Neural cell (in vitro differentiated cells): ENCODE data around the gene SCAI. TPM values are rescaled to one million over a fixed set of nuclear protein-coding genes. Genes with fewer than 3 reads are reported as not detected.

ENCODE experiments used
- H2AFZ ChIP-seq: fragments of 200-600, 300-800 bp; sonication (generic), shearing (Covaris generic); 2 replicates; pipeline ENCODE4 v1.6.0; 2014; ENCODE audit warnings: low read depth, mild to moderate bottlenecking, antibody characterized with exemption, low read length, moderate library complexity
- H3F3A ChIP-seq: fragments of 200-600 bp; shearing (Covaris generic); 2 replicates; pipeline ENCODE4 v1.6.1; 2016; ENCODE audit warnings: mild to moderate bottlenecking, moderate library complexity, mixed read lengths, antibody characterized with exemption, low read length; ENCODE audit not compliant: insufficient read depth, poor library complexity, severe bottlenecking
- H3K27ac ChIP-seq: fragments of 200-600, 300-800 bp; sonication (generic), shearing (Covaris generic); 2 replicates; pipeline ENCODE4 v1.5.1; 2014; ENCODE audit warnings: mild to moderate bottlenecking, low read length, moderate library complexity
- H3K27me3 ChIP-seq: fragments of 300-800, 200-600 bp; sonication (generic), shearing (Covaris generic); 2 replicates; pipeline ENCODE4 v1.6.0; 2014; ENCODE audit warnings: mild to moderate bottlenecking, low read depth, low read length, moderate library complexity; ENCODE audit not compliant: insufficient read depth
- H3K36me3 ChIP-seq: fragments of 300-800, 200-600 bp; sonication (generic), shearing (Covaris generic); 2 replicates; pipeline ENCODE4 v1.5.1; 2014; ENCODE audit warnings: mild to moderate bottlenecking, antibody characterized with exemption, low read length, moderate library complexity; ENCODE audit not compliant: insufficient read depth
- H3K4me2 ChIP-seq: fragments of 300-800, 200-600 bp; sonication (generic), shearing (Covaris generic); 2 replicates; pipeline ENCODE4 v1.6.0; 2014; ENCODE audit warnings: mild to moderate bottlenecking, low read length
- H3K4me3 ChIP-seq: fragments of 300-800, 200-600 bp; sonication (generic), shearing (Covaris generic); 2 replicates; pipeline ENCODE4 v1.5.1; 2014; ENCODE audit warnings: mild to moderate bottlenecking, low read length, moderate library complexity
- H3K79me2 ChIP-seq: fragments of 200-600 bp; shearing (Covaris generic); replicated peaks from 2 replicates; pipeline ENCODE4 v1.6.0; 2014; ENCODE audit warnings: mild to moderate bottlenecking, low read length, moderate library complexity; ENCODE audit not compliant: insufficient read depth
- H3K9ac ChIP-seq: fragments of 300-800, 200-600 bp; sonication (generic), shearing (Covaris generic); 2 replicates; pipeline ENCODE4 v1.6.1; 2016; ENCODE audit warnings: mild to moderate bottlenecking, low read length, mixed read lengths
- H3K9me2 ChIP-seq: fragments of 200-600 bp; shearing (Covaris generic); 2 replicates; pipeline ENCODE4 v1.6.1; 2016; ENCODE audit warnings: mild to moderate bottlenecking, low read length, mixed read lengths; ENCODE audit not compliant: insufficient read depth
- H3K9me3 ChIP-seq: fragments of 200-600, 300-800 bp; sonication (generic), shearing (Covaris generic); 2 replicates; pipeline ENCODE4 v1.6.1; 2016; ENCODE audit warnings: mild to moderate bottlenecking, mixed run types, low read length, moderate library complexity, mixed read lengths
- H4K20me1 ChIP-seq: fragments of 200-600 bp; shearing (Covaris generic); 2 replicates; pipeline ENCODE4 v1.6.1; 2016; ENCODE audit warnings: mild to moderate bottlenecking, mixed run types; ENCODE audit not compliant: insufficient read depth
- EP300 ChIP-seq: fragments of 450-650 bp; conservative IDR thresholded peaks from 2 replicates; pipeline ENCODE4 v1.6.1; 2014; ENCODE audit warnings: antibody characterized with exemption, mild to moderate bottlenecking, moderate library complexity; ENCODE audit not compliant: poor library complexity, severe bottlenecking
- EZH2 ChIP-seq: fragments of 200-600, 300-800 bp; shearing (Covaris generic), sonication (generic); IDR thresholded peaks from 2 replicates; pipeline ENCODE4 v1.6.1; 2014; ENCODE audit warnings: antibody characterized with exemption, low read length, borderline replicate concordance, mild to moderate bottlenecking; ENCODE audit not compliant: insufficient read depth, poor library complexity, severe bottlenecking
- MXI1 ChIP-seq: fragments of 450-650 bp; conservative IDR thresholded peaks from 2 replicates; pipeline ENCODE4 v1.6.1; 2014; ENCODE audit warnings: antibody characterized with exemption, mild to moderate bottlenecking; ENCODE audit not compliant: poor library complexity, severe bottlenecking
- POLR2AphosphoS5 ChIP-seq: IDR thresholded peaks from 2 replicates; pipeline ENCODE4 v1.6.1; 2012
- RAD21 ChIP-seq: fragments of 450-650 bp; conservative IDR thresholded peaks from 2 replicates; pipeline ENCODE4 v1.6.1; 2014; ENCODE audit warnings: antibody characterized with exemption, mild to moderate bottlenecking, moderate library complexity
- SMC3 ChIP-seq: fragments of 450-650 bp; conservative IDR thresholded peaks from 2 replicates; pipeline ENCODE4 v1.6.1; 2014; ENCODE audit warnings: antibody characterized with exemption, mild to moderate bottlenecking, moderate library complexity; ENCODE audit not compliant: poor library complexity
- TAF1 ChIP-seq: IDR thresholded peaks from 2 replicates; pipeline ENCODE4 v1.6.1; 2012; ENCODE audit warnings: low read depth
- polyA plus RNA-seq: library from polyadenylated mRNA; depleted of rRNA; stranded (reverse); fragments of >200 nt; gene quantifications from 2 replicates; pipeline ENCODE4 v1.2.3, GENCODE V29; 2014
- TF ChIP-seq, protein P1 (sequence below): fragments of 450-650 bp; IDR thresholded peaks from 2 replicates; pipeline ENCODE4 v1.5.1; 2014; ENCODE audit warnings: antibody characterized with exemption, mild to moderate bottlenecking, moderate library complexity; ENCODE audit not compliant: poor library complexity, severe bottlenecking
- TF ChIP-seq, protein P2 (sequence below): IDR thresholded peaks from 2 replicates; pipeline ENCODE4 v1.6.1; 2012; ENCODE audit warnings: borderline replicate concordance

SCAI gene
- polyA plus RNA-seq, 1 donor from 2014 or later = 43.2 TPM

DNA sequence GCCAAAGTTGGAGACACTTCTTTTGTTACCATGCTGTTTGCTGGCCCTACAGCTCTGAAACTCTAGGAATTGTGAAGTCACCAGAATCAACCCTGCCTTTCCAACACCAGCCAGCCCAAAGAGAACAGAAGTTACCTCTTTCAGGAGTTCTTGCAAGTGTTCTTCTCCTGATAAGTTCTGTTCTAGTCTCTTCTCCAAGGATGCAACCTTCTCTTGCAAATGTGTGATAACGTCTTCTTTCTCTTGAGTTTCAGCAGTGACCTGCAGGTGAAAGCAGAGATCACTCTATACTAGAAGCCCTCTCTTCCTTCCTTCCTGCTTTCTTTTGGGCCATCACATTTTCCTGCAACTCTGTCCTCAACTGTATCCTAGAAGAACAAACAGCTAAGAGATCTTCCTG, 231.6 kb downstream of the SCAI start:
- TF ChIP-seq POLR2AphosphoS5 (no peak), MXI1 (no peak), EP300 (no peak), EZH2 (no peak), SMC3 (no peak), RAD21 (no peak), TAF1 (no peak)
- TF ChIP-seq, protein P1, sequence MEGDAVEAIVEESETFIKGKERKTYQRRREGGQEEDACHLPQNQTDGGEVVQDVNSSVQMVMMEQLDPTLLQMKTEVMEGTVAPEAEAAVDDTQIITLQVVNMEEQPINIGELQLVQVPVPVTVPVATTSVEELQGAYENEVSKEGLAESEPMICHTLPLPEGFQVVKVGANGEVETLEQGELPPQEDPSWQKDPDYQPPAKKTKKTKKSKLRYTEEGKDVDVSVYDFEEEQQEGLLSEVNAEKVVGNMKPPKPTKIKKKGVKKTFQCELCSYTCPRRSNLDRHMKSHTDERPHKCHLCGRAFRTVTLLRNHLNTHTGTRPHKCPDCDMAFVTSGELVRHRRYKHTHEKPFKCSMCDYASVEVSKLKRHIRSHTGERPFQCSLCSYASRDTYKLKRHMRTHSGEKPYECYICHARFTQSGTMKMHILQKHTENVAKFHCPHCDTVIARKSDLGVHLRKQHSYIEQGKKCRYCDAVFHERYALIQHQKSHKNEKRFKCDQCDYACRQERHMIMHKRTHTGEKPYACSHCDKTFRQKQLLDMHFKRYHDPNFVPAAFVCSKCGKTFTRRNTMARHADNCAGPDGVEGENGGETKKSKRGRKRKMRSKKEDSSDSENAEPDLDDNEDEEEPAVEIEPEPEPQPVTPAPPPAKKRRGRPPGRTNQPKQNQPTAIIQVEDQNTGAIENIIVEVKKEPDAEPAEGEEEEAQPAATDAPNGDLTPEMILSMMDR = no peak

DNA sequence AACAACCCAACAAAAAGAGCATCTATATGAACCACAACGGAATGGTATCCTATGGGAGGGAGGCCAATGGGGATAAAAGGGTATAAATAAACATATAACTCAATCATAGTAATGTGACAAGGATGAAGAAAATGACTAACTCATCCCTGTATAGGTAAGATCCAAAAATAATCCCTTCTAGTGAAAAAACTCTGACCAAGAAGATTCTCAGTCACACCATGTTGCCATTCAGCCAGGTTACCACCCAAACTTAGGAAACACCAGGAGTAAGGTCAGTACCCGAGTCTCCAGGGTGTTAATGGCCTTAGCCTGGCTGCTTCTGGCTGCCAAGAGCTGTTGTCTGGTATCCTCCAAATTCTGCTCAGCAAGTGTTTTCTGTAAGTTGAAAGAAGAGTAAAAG, 235.2 kb downstream of the SCAI start:
- H3K9me2 ChIP-seq = no peaks in the 10 kb centered on the region
- H3K4me3 ChIP-seq = no peak overlapping the region
- no peaks in the 10 kb centered on the region for H3K9me3 ChIP-seq
- no peaks in the 10 kb centered on the region for H4K20me1 ChIP-seq
- H3K27me3 ChIP-seq = no peaks in the 10 kb centered on the region
- no peak overlapping the region for H3K4me2 ChIP-seq
- no peak overlapping the region for H2AFZ ChIP-seq
- no peaks in the 10 kb centered on the region for H3F3A ChIP-seq
- no peak for TF ChIP-seq POLR2AphosphoS5
- no peak for TF ChIP-seq MXI1
- TF ChIP-seq EZH2 = no peak
- no peak for TF ChIP-seq SMC3
- TF ChIP-seq, protein P1 = no peak
- no peak for TF ChIP-seq RAD21
- no peak for TF ChIP-seq TAF1
- no peaks in the 10 kb centered on the region for H3K79me2 ChIP-seq
- no peak overlapping the region for H3K27ac ChIP-seq
- no peak overlapping the region for H3K9ac ChIP-seq
- no peaks in the 10 kb centered on the region for H3K36me3 ChIP-seq

More for the DNA sequence above, 231.6 kb downstream of the SCAI start:
- no peaks in the 10 kb centered on the region for H3K9me2 ChIP-seq
- H3F3A ChIP-seq = no peaks in the 10 kb centered on the region
- H3K4me3 ChIP-seq = no peak overlapping the region
- H3K4me2 ChIP-seq = no peak overlapping the region
- no peaks in the 10 kb centered on the region for H3K79me2 ChIP-seq
- H2AFZ ChIP-seq = no peak overlapping the region
- H3K9ac ChIP-seq = no peak overlapping the region
- H3K27ac ChIP-seq = no peak overlapping the region
- no peaks in the 10 kb centered on the region for H3K36me3 ChIP-seq
- H3K9me3 ChIP-seq = no peaks in the 10 kb centered on the region
- no peaks in the 10 kb centered on the region for H3K27me3 ChIP-seq
- H4K20me1 ChIP-seq = no peaks in the 10 kb centered on the region

DNA sequence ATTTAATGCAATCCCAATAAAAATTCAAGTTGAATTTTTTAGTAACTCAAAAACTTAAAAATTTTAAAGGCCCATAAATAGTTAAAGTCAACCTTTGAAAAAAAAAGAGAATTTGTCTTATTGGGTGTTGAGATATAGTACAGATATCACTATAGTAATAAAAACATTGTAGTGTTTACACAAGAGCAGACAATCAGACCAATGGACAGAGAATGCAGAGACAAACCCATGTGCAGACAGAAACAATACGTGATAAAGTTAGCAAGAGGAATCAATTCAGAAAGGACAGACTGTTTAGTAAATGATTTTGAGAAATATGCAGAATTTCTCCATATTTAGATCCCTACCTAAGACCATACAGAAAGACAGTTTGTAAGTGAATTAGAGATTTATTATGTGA, 236.4 kb downstream of the SCAI start:
- Histone ChIP-seq H3K36me3 (no peaks in the 10 kb centered on the region), H3K9me2 (no peaks in the 10 kb centered on the region), H3K79me2 (no peaks in the 10 kb centered on the region), H3K27me3 (no peaks in the 10 kb centered on the region), H3F3A (no peaks in the 10 kb centered on the region), H3K4me2 (no peak overlapping the region), H3K9me3 (no peaks in the 10 kb centered on the region), H4K20me1 (no peaks in the 10 kb centered on the region), H2AFZ (no peak overlapping the region), H3K9ac (no peak overlapping the region), H3K4me3 (no peak overlapping the region), H3K27ac (no peak overlapping the region)
- no peak for TF ChIP-seq EP300
- no peak for TF ChIP-seq EZH2
- TF ChIP-seq SMC3 = no peak
- TF ChIP-seq RAD21 = no peak
- TF ChIP-seq POLR2AphosphoS5 = no peak
- TF ChIP-seq, protein P1 = no peak
- no peak for TF ChIP-seq TAF1
- no peak for TF ChIP-seq MXI1
- TF ChIP-seq, protein P2, sequence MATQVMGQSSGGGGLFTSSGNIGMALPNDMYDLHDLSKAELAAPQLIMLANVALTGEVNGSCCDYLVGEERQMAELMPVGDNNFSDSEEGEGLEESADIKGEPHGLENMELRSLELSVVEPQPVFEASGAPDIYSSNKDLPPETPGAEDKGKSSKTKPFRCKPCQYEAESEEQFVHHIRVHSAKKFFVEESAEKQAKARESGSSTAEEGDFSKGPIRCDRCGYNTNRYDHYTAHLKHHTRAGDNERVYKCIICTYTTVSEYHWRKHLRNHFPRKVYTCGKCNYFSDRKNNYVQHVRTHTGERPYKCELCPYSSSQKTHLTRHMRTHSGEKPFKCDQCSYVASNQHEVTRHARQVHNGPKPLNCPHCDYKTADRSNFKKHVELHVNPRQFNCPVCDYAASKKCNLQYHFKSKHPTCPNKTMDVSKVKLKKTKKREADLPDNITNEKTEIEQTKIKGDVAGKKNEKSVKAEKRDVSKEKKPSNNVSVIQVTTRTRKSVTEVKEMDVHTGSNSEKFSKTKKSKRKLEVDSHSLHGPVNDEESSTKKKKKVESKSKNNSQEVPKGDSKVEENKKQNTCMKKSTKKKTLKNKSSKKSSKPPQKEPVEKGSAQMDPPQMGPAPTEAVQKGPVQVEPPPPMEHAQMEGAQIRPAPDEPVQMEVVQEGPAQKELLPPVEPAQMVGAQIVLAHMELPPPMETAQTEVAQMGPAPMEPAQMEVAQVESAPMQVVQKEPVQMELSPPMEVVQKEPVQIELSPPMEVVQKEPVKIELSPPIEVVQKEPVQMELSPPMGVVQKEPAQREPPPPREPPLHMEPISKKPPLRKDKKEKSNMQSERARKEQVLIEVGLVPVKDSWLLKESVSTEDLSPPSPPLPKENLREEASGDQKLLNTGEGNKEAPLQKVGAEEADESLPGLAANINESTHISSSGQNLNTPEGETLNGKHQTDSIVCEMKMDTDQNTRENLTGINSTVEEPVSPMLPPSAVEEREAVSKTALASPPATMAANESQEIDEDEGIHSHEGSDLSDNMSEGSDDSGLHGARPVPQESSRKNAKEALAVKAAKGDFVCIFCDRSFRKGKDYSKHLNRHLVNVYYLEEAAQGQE = no peak
